ENCODE results near the gene C16orf78. TPM values are rescaled to one million over a fixed set of nuclear protein-coding genes. Genes with fewer than 3 reads are reported as not detected.

The C16orf78 gene
- total RNA-seq, 1 donor from 2014 or later = not detected

- no peaks in the 10 kb centered on the region for H3K9me3 Mint-ChIP-seq (ENCODE audit: unreplicated experiment)
- no peak overlapping the region for H3K4me3 Mint-ChIP-seq (ENCODE audit: unreplicated experiment)
Observed at GRCh38 chr16:49437344-49437743, 63.7 kb downstream of the C16orf78 start.

GRCh38 chr16:49439050-49439449, 65.4 kb downstream of the C16orf78 start:
- Mint-ChIP-seq H3K27me3 (ENCODE audit: low read depth, unreplicated experiment) (peaks cover 71% of the 10 kb centered on the region), H3K27ac (ENCODE audit: unreplicated experiment) (no peak overlapping the region), H3K36me3 (ENCODE audit: low read depth, unreplicated experiment) (no peaks in the 10 kb centered on the region), H3K4me1 (ENCODE audit: low read depth, unreplicated experiment) (no peaks in the 10 kb centered on the region), H3K9me3 (ENCODE audit: unreplicated experiment) (no peaks in the 10 kb centered on the region), H3K4me3 (ENCODE audit: unreplicated experiment) (no peak overlapping the region)
- no peaks in the 10 kb centered on the region for H3K9me3 ChIP-seq (ENCODE audit: insufficient read depth, low read depth, low read length)
- no peak overlapping the region for H3K4me3 ChIP-seq (ENCODE audit: insufficient read depth, low read depth, low read length)
- H3K79me2 ChIP-seq (ENCODE audit: insufficient read depth, low read length) = no peaks in the 10 kb centered on the region
- H3K4me2 ChIP-seq (ENCODE audit: low read length) = no peak overlapping the region
- no peak overlapping the region for H2AFZ ChIP-seq (ENCODE audit: low read depth, low read length)
- H4K20me1 ChIP-seq (ENCODE audit: insufficient read depth, low read length) = no peaks in the 10 kb centered on the region
- no peak for TF ChIP-seq EZH2 (IDR thresholded peaks at IDR 0.05; ENCODE audit: insufficient read depth, low read length)
- no peak for TF ChIP-seq CTCF (IDR thresholded peaks at IDR 0.05; ENCODE audit: insufficient read depth, low read depth, low read length)
- no peak for DNase-seq (ENCODE audit: low read depth)
- no peak overlapping the region for H3K9ac ChIP-seq (ENCODE audit: low read length)
- no peaks in the 10 kb centered on the region for H3K36me3 ChIP-seq (ENCODE audit: insufficient read depth, low read length)
- H3K27me3 ChIP-seq (ENCODE audit: insufficient read depth, low read length) = peaks cover 2% of the 10 kb centered on the region
- FAIRE-seq = no peak
- no peaks in the 10 kb centered on the region for H3K4me1 ChIP-seq (ENCODE audit: insufficient read depth, low read length)
- H3K27ac ChIP-seq (ENCODE audit: low read depth, low read length) = no peak overlapping the region

More at GRCh38 chr16:49437344-49437743, 63.7 kb downstream of the C16orf78 start:
- Histone ChIP-seq H2AFZ (ENCODE audit: low read depth, low read length) (no peak overlapping the region), H3K4me3 (ENCODE audit: insufficient read depth, low read depth, low read length) (no peak overlapping the region), H3K27ac (ENCODE audit: low read depth, low read length) (no peak overlapping the region), H3K4me2 (ENCODE audit: low read length) (no peak overlapping the region), H3K9ac (ENCODE audit: low read length) (no peak overlapping the region), H3K36me3 (ENCODE audit: insufficient read depth, low read length) (no peaks in the 10 kb centered on the region), H3K9me3 (ENCODE audit: insufficient read depth, low read depth, low read length) (no peaks in the 10 kb centered on the region), H3K27me3 (ENCODE audit: insufficient read depth, low read length) (peaks cover 2% of the 10 kb centered on the region), H4K20me1 (ENCODE audit: insufficient read depth, low read length) (no peaks in the 10 kb centered on the region), H3K79me2 (ENCODE audit: insufficient read depth, low read length) (no peaks in the 10 kb centered on the region), H3K4me1 (ENCODE audit: insufficient read depth, low read length) (no peaks in the 10 kb centered on the region)
- Mint-ChIP-seq H3K27me3 (ENCODE audit: low read depth, unreplicated experiment) (peaks cover 68% of the 10 kb centered on the region), H3K4me1 (ENCODE audit: low read depth, unreplicated experiment) (no peaks in the 10 kb centered on the region), H3K36me3 (ENCODE audit: low read depth, unreplicated experiment) (no peaks in the 10 kb centered on the region), H3K27ac (ENCODE audit: unreplicated experiment) (no peak overlapping the region)
- FAIRE-seq (no peak), DNase-seq (ENCODE audit: low read depth) (no peak)
- TF ChIP-seq EZH2 (IDR thresholded peaks at IDR 0.05; ENCODE audit: insufficient read depth, low read length) = no peak
- TF ChIP-seq CTCF (IDR thresholded peaks at IDR 0.05; ENCODE audit: insufficient read depth, low read depth, low read length) = no peak

- Histone ChIP-seq H3K4me3 (ENCODE audit: insufficient read depth, low read depth, low read length) (no peak overlapping the region), H3K4me2 (ENCODE audit: low read length) (no peak overlapping the region), H2AFZ (ENCODE audit: low read depth, low read length) (no peak overlapping the region), H3K27ac (ENCODE audit: low read depth, low read length) (no peak overlapping the region), H4K20me1 (ENCODE audit: insufficient read depth, low read length) (no peaks in the 10 kb centered on the region), H3K27me3 (ENCODE audit: insufficient read depth, low read length) (peaks cover 2% of the 10 kb centered on the region), H3K79me2 (ENCODE audit: insufficient read depth, low read length) (no peaks in the 10 kb centered on the region), H3K9me3 (ENCODE audit: insufficient read depth, low read depth, low read length) (no peaks in the 10 kb centered on the region), H3K36me3 (ENCODE audit: insufficient read depth, low read length) (no peaks in the 10 kb centered on the region), H3K4me1 (ENCODE audit: insufficient read depth, low read length) (no peaks in the 10 kb centered on the region), H3K9ac (ENCODE audit: low read length) (no peak overlapping the region)
- Mint-ChIP-seq H3K27me3 (ENCODE audit: low read depth, unreplicated experiment) (peaks cover 73% of the 10 kb centered on the region), H3K4me3 (ENCODE audit: unreplicated experiment) (no peak overlapping the region), H3K9me3 (ENCODE audit: unreplicated experiment) (no peaks in the 10 kb centered on the region), H3K4me1 (ENCODE audit: low read depth, unreplicated experiment) (no peaks in the 10 kb centered on the region), H3K27ac (ENCODE audit: unreplicated experiment) (no peak overlapping the region), H3K36me3 (ENCODE audit: low read depth, unreplicated experiment) (no peaks in the 10 kb centered on the region)
- no peak for FAIRE-seq
- DNase-seq (ENCODE audit: low read depth) = no peak
- TF ChIP-seq EZH2 (IDR thresholded peaks at IDR 0.05; ENCODE audit: insufficient read depth, low read length) = no peak
- no peak for TF ChIP-seq CTCF (IDR thresholded peaks at IDR 0.05; ENCODE audit: insufficient read depth, low read depth, low read length)
Observed at GRCh38 chr16:49439676-49440075, 66.1 kb downstream of the C16orf78 start.
